Prostate gland (tissue), 2 donors: ENCODE data around the gene PAX6.

ENCODE experiments used
- POLR2A ChIP-seq: fragments of 450-650 bp; IDR thresholded peaks from one replicate; pipeline ENCODE4 v1.6.1; 2016; ENCODE audit warnings: antibody characterized with exemption, mild to moderate bottlenecking
- TF ChIP-seq, protein P1 (sequence below), 4 experiments: fragments of 200-600 bp in 2 of 4; fragments of 450-650 bp in 2 of 4; sonication (generic) in 2 of 4; IDR thresholded peaks; 1 replicate in 3 of 4; 2 replicates in 1 of 4; pipeline ENCODE4 v1.5.1; 2016 to 2019; ENCODE audit warnings: antibody characterized with exemption in 4 of 4, mild to moderate bottlenecking in 2 of 4, moderate library complexity in 2 of 4

DNA sequence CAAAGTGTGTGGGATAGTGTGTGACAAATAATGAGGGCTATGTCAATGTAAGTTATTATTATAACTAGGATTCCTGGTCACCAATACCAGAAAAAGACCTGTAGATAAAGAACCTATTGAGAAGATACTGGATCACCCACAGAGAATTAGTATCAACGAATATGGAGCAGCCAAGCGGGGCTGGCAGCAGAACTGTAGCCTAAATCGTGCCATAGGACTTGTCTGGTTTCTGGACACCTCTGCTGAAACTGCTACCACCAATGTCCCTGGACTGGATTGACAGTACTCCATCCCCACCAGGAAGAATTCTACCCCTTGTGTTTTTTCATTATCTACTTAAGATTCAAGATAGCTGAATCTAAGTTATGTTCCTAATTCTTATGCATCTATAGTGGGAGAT lies 30.3 kb upstream of the PAX6 start:
- TF ChIP-seq, protein P1, sequence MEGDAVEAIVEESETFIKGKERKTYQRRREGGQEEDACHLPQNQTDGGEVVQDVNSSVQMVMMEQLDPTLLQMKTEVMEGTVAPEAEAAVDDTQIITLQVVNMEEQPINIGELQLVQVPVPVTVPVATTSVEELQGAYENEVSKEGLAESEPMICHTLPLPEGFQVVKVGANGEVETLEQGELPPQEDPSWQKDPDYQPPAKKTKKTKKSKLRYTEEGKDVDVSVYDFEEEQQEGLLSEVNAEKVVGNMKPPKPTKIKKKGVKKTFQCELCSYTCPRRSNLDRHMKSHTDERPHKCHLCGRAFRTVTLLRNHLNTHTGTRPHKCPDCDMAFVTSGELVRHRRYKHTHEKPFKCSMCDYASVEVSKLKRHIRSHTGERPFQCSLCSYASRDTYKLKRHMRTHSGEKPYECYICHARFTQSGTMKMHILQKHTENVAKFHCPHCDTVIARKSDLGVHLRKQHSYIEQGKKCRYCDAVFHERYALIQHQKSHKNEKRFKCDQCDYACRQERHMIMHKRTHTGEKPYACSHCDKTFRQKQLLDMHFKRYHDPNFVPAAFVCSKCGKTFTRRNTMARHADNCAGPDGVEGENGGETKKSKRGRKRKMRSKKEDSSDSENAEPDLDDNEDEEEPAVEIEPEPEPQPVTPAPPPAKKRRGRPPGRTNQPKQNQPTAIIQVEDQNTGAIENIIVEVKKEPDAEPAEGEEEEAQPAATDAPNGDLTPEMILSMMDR (IDR thresholded peaks at IDR 0.05): no peak
- TF ChIP-seq POLR2A: no peak
